Measurements from ENCODE around the gene JAGN1.

The JAGN1 gene

DNA sequence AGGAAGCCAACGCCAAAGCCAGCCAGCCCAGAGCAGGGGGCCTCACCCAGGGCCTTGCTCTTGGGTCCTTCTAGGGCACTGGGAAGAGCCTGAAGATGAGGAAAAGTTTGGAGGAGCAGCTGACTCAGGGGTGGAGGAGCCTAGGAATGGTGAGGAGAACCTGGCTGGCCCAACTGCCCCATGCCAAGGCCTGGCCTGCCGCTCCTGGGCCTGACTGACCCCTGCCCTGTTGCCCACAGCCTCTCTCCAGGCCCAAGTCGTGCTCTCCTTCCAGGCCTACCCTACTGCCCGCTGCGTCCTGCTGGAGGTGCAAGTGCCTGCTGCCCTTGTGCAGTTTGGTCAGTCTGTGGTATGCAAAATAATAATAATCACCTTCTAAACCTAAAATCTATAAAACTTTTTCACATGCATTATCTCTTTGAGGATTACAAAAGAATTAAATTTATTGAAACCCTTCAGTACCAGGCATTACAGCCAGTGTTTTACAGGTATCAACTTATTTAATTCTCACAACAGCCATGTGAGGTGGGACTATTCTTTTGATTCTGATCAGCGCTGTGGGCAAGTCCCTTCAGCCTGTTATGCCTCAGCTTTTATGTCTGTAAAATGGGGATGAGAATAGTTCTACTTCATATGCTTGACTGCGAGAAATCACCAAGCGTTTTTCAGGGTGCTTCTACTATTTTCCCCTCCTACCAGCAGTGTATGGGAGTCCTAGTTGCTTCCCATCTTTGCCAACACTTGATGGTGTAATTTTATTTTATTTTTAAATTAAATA lies 28.0 kb downstream of the JAGN1 start:
- Histone ChIP-seq H3K36me3 (ENCODE audit: control insufficient read depth, low read length) (no peaks in the 10 kb centered on the region), H3K27me3 (ENCODE audit: control insufficient read depth, low read length) (peaks cover 34% of the 10 kb centered on the region), H3K9me2 (replicated peaks; ENCODE audit: control insufficient read depth, low read length) (no peaks in the 10 kb centered on the region), H3K4me1 (ENCODE audit: control insufficient read depth, low read length) (peaks cover 12% of the 10 kb centered on the region), H3K9me3 (ENCODE audit: control insufficient read depth, insufficient read depth, low read length) (no peaks in the 10 kb centered on the region), H3F3A (ENCODE audit: control insufficient read depth, insufficient read depth) (no peaks in the 10 kb centered on the region), H3K79me2 (ENCODE audit: control insufficient read depth, low read length) (no peaks in the 10 kb centered on the region), H3K4me2 (ENCODE audit: low read length) (no peak overlapping the region), H4K20me1 (ENCODE audit: control insufficient read depth, insufficient read depth, low read depth, low read length) (no peaks in the 10 kb centered on the region), H3K4me3 (ENCODE audit: low read length) (no peak overlapping the region), H3K27ac (ENCODE audit: low read depth, low read length) (no peak overlapping the region)
- TF ChIP-seq, protein P1, sequence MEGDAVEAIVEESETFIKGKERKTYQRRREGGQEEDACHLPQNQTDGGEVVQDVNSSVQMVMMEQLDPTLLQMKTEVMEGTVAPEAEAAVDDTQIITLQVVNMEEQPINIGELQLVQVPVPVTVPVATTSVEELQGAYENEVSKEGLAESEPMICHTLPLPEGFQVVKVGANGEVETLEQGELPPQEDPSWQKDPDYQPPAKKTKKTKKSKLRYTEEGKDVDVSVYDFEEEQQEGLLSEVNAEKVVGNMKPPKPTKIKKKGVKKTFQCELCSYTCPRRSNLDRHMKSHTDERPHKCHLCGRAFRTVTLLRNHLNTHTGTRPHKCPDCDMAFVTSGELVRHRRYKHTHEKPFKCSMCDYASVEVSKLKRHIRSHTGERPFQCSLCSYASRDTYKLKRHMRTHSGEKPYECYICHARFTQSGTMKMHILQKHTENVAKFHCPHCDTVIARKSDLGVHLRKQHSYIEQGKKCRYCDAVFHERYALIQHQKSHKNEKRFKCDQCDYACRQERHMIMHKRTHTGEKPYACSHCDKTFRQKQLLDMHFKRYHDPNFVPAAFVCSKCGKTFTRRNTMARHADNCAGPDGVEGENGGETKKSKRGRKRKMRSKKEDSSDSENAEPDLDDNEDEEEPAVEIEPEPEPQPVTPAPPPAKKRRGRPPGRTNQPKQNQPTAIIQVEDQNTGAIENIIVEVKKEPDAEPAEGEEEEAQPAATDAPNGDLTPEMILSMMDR (IDR thresholded peaks at IDR 0.05; ENCODE audit: low read depth, low read length, poor library complexity, severe bottlenecking) = no peak
- TF ChIP-seq EZH2phosphoT487 (IDR thresholded peaks at IDR 0.05; ENCODE audit: borderline replicate concordance, low read length) = no peak

- Histone ChIP-seq H4K20me1 (ENCODE audit: control insufficient read depth, insufficient read depth, low read depth, low read length) (no peaks in the 10 kb centered on the region), H3K4me2 (ENCODE audit: low read length) (no peak overlapping the region), H3K9me2 (replicated peaks; ENCODE audit: control insufficient read depth, low read length) (no peaks in the 10 kb centered on the region), H3K4me1 (ENCODE audit: control insufficient read depth, low read length) (peaks cover 15% of the 10 kb centered on the region), H3K9me3 (ENCODE audit: control insufficient read depth, insufficient read depth, low read length) (no peaks in the 10 kb centered on the region), H3K4me3 (ENCODE audit: low read length) (no peak overlapping the region), H3F3A (ENCODE audit: control insufficient read depth, insufficient read depth) (no peaks in the 10 kb centered on the region; the same call in 1 of the 2 replicates), H3K27me3 (ENCODE audit: control insufficient read depth, low read length) (no peaks in the 10 kb centered on the region; the same call in 1 of the 2 replicates), H3K79me2 (ENCODE audit: control insufficient read depth, low read length) (no peaks in the 10 kb centered on the region), H3K27ac (ENCODE audit: low read depth, low read length) (no peak overlapping the region), H3K36me3 (ENCODE audit: control insufficient read depth, low read length) (no peaks in the 10 kb centered on the region)
- TF ChIP-seq, protein P1 (IDR thresholded peaks at IDR 0.05; ENCODE audit: low read depth, low read length, poor library complexity, severe bottlenecking) = no peak
Observed at GRCh38 chr3:9928158-9928557, 37.7 kb downstream of the JAGN1 start.

GRCh38 chr3:9930804-9931418 lies 40.5 kb downstream of the JAGN1 start:
- H3K27me3 ChIP-seq (ENCODE audit: control insufficient read depth, low read length) = no peaks in the 10 kb centered on the region
- H3K36me3 ChIP-seq (ENCODE audit: control insufficient read depth, low read length) = peaks cover 10% of the 10 kb centered on the region
- no peaks in the 10 kb centered on the region for H4K20me1 ChIP-seq (ENCODE audit: control insufficient read depth, insufficient read depth, low read depth, low read length)
- H3K9me3 ChIP-seq (ENCODE audit: control insufficient read depth, insufficient read depth, low read length) = no peaks in the 10 kb centered on the region
- no peak overlapping the region for H3K4me3 ChIP-seq (ENCODE audit: low read length)
- peaks cover 20% of the 10 kb centered on the region for H3K79me2 ChIP-seq (ENCODE audit: control insufficient read depth, low read length)
- no peak overlapping the region for H3K4me2 ChIP-seq (ENCODE audit: low read length)
- TF ChIP-seq, protein P1 (IDR thresholded peaks at IDR 0.05; ENCODE audit: low read depth, low read length, poor library complexity, severe bottlenecking) = peak; percentile 45
- TF ChIP-seq EZH2phosphoT487 (IDR thresholded peaks at IDR 0.05; ENCODE audit: borderline replicate concordance, low read length) = no peak
- H3K9me2 ChIP-seq (replicated peaks; ENCODE audit: control insufficient read depth, low read length) = no peaks in the 10 kb centered on the region
- no peak overlapping the region for H3K27ac ChIP-seq (ENCODE audit: low read depth, low read length)
- H3F3A ChIP-seq (ENCODE audit: control insufficient read depth, insufficient read depth) = no peaks in the 10 kb centered on the region; the same call in 1 of the 2 replicates
- peaks cover 35% of the 10 kb centered on the region for H3K4me1 ChIP-seq (ENCODE audit: control insufficient read depth, low read length)
